Measurements from ENCODE around the gene RNLS. TPM values are rescaled to one million over a fixed set of nuclear protein-coding genes. Genes with fewer than 3 reads are reported as not detected.

The RNLS gene
- total and polyA plus RNA-seq, 4 experiments from 2014 or later: 1.7 to 5.8 (median 2.7) TPM

DNA sequence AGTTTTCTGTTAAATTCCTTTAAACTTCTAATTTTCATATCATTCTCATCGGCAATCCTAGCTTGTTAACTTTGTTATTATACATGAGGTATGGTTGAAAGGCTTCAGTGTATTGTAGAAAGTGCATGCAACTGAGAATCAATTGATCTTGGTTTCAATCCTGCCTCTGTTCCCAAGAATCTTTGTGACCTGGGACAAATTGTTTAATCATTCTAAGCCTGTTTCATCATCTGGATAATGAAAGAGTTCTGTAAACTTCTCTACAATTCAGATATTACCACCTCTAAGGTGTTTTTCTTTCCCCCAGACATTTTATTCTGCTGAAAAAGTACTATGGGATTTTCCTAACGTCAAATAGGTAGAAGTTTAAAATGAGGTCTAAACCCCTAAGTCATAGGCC, 179.0 kb downstream of the RNLS start:
- Histone ChIP-seq H3K27ac (ENCODE audit: low read depth, low read length) (no peak overlapping the region), H3K27me3 (ENCODE audit: insufficient read depth, low read length) (no peaks in the 10 kb centered on the region), H3K36me3 (ENCODE audit: insufficient read depth, low read length) (no peaks in the 10 kb centered on the region), H3K9me3 (ENCODE audit: control insufficient read depth in 1 of 2, low read length in 2 of 2) (no peaks in the 10 kb centered on the region), H3K4me1 (ENCODE audit: insufficient read depth, low read length) (no peaks in the 10 kb centered on the region), H3K4me3 (ENCODE audit: low read length in 2 of 2) (no peak overlapping the region)
- ChIA-PET CTCF (ENCODE audit: partially characterized antibody) (interaction anchor here (0.6 to 0.8 kb wide), 2 partner anchors 15 to 1465 kb away, joined by 3 read pairs; no protein-coding TSS in a partner anchor), POLR2A (ENCODE audit: partially characterized antibody) (interaction anchor here (0.6 kb wide), 1 partner anchor 1502 kb away, joined by 3 read pairs; no protein-coding TSS in a partner anchor)
- no peak overlapping the region for H3K4me3 Mint-ChIP-seq
- no peak overlapping the region for H3K27ac Mint-ChIP-seq
- H3K36me3 Mint-ChIP-seq: peaks cover 0 to 1% of the 10 kb centered on the region in 2 donors
- intact Hi-C loops (cut with micrococcal nuclease): no loop called here
- peaks cover 0 to 5% (median 4%) of the 10 kb centered on the region in 4 donors for H3K4me1 Mint-ChIP-seq
- no peaks in the 10 kb centered on the region for H3K27me3 Mint-ChIP-seq
- no peak for DNase-seq
- peaks cover 0 to 8% (median 5%) of the 10 kb centered on the region in 8 donors for H3K9me3 Mint-ChIP-seq

DNA sequence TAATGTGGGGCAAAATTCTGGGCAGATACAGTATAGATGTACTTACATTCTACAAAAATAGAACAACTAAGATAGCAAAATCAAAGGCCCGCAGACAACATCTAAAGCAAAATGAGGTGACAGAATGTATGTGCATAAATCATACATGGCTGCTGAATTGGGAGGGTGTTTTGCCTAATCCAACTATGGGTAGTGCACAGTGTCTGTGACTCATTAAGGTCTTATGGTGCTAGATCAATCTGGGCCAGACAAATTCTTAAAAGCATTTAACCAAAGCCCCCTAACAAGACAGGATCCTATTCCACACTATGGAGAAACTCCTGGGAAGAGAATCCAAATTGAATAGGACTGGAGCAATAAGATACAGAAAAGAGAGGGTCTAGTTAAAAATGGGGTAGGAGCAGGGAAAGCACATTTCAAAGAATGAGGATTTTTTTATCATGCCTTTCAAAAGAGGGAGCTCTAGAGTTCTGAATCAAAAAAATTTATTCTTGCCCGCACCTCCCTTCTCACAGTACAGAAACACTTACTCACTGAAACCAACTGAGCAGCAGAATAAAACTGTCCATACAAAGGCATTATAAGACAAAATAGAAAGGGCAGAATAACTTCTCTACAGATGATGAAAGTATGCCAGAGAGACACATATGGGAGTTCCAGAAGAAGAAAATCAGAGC, 181.3 kb downstream of the RNLS start:
- Mint-ChIP-seq H3K9me3 (peaks cover 0 to 31% (median 17%) of the 10 kb centered on the region in 8 donors), H3K27me3 (no peaks in the 10 kb centered on the region), H3K27ac (peak overlapping the region in 1 of 7 donors; percentile 25), H3K4me3 (no peak overlapping the region), H3K36me3 (peaks cover 4 to 9% of the 10 kb centered on the region in 2 donors), H3K4me1 (peaks cover 0 to 5% (median 3%) of the 10 kb centered on the region in 4 donors)
- no peak for DNase-seq
- Histone ChIP-seq H3K36me3 (ENCODE audit: insufficient read depth, low read length) (no peaks in the 10 kb centered on the region), H3K4me3 (ENCODE audit: low read length in 2 of 2) (no peak overlapping the region), H3K27ac (ENCODE audit: low read depth, low read length) (no peak overlapping the region), H3K4me1 (ENCODE audit: insufficient read depth, low read length) (no peaks in the 10 kb centered on the region), H3K9me3 (ENCODE audit: control insufficient read depth in 1 of 2, low read length in 2 of 2) (no peaks in the 10 kb centered on the region), H3K27me3 (ENCODE audit: insufficient read depth, low read length) (no peaks in the 10 kb centered on the region)
- ChIA-PET CTCF (ENCODE audit: partially characterized antibody) (interaction anchor here (0.7 kb wide), 1 partner anchor 9 kb away, joined by 3 read pairs; no protein-coding TSS in a partner anchor), POLR2A (ENCODE audit: partially characterized antibody) (no interaction called here)
- intact Hi-C loops (cut with micrococcal nuclease): no loop called here

DNA sequence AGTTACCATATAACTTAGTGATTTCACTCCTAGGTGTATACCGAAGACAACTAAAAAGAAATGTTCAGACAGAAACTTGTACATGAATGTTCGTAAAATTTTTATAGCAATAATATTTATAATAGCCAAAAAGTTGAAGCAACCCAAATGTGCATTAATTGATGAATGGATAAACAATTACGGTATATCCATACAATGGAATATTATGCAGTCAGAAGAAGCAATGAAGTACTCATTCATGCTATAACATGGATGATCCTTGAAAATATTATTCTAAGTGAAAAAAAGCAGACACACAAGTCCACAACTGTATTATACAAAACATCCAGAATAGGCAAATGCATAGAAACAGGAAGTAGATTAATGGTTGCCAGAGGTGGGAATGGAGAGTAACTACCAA, 183.9 kb downstream of the RNLS start:
- DNase-seq: no peak
- no peak overlapping the region for H3K4me3 ChIP-seq (ENCODE audit: low read length in 2 of 2)
- Mint-ChIP-seq H3K9me3 (peaks cover 0 to 52% (median 28%) of the 10 kb centered on the region in 8 donors), H3K4me1 (peaks cover 0 to 5% (median 3%) of the 10 kb centered on the region in 4 donors), H3K27ac (no peak overlapping the region), H3K36me3 (peaks cover 9 to 11% of the 10 kb centered on the region in 2 donors), H3K4me3 (no peak overlapping the region), H3K27me3 (no peaks in the 10 kb centered on the region)
- no peak overlapping the region for H3K27ac ChIP-seq (ENCODE audit: low read depth, low read length)
- ChIA-PET POLR2A (ENCODE audit: partially characterized antibody) (no interaction called here), CTCF (ENCODE audit: partially characterized antibody) (interaction anchor here (1.3 kb wide), 1 partner anchor 10 kb away, joined by 9 read pairs; no protein-coding TSS in a partner anchor)
- H3K9me3 ChIP-seq (ENCODE audit: control insufficient read depth in 1 of 2, low read length in 2 of 2): peaks cover 0 to 4% of the 10 kb centered on the region in 2 donors
- no peaks in the 10 kb centered on the region for H3K36me3 ChIP-seq (ENCODE audit: insufficient read depth, low read length)
- intact Hi-C loops (cut with micrococcal nuclease): no loop called here
- no peaks in the 10 kb centered on the region for H3K27me3 ChIP-seq (ENCODE audit: insufficient read depth, low read length)
- H3K4me1 ChIP-seq (ENCODE audit: insufficient read depth, low read length): no peaks in the 10 kb centered on the region

DNA sequence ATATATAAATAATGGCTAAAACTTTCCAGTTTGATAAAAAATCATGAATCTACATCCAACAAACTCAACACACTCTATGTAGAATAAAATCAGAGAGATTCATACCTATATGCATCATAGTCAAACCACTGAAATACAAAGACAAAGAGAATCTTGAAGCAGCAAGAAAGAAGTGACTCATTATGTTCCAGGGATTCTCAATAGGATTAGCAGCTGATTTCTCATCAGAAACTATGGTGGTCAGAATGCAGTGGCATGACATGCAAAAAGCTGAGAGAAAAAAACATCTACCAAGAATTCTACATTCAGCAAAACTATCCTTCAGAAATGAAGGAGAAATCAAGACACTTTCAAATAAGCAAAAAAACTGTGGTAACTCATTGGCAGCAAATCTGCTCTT, 187.4 kb downstream of the RNLS start:
- Mint-ChIP-seq H3K4me1 (peaks cover 8 to 12% (median 10%) of the 10 kb centered on the region in 4 donors), H3K36me3 (peaks cover 9 to 11% of the 10 kb centered on the region in 2 donors), H3K27me3 (no peaks in the 10 kb centered on the region), H3K4me3 (no peak overlapping the region), H3K9me3 (peaks cover 0 to 55% (median 29%) of the 10 kb centered on the region in 8 donors), H3K27ac (no peak overlapping the region)
- H3K9me3 ChIP-seq (ENCODE audit: control insufficient read depth in 1 of 2, low read length in 2 of 2): peaks cover 0 to 4% of the 10 kb centered on the region in 2 donors
- no peak for DNase-seq
- H3K27me3 ChIP-seq (ENCODE audit: insufficient read depth, low read length): no peaks in the 10 kb centered on the region
- intact Hi-C loops (cut with micrococcal nuclease): no loop called here
- H3K4me1 ChIP-seq (ENCODE audit: insufficient read depth, low read length): peaks cover 14% of the 10 kb centered on the region
- H3K27ac ChIP-seq (ENCODE audit: low read depth, low read length): no peak overlapping the region
- no peaks in the 10 kb centered on the region for H3K36me3 ChIP-seq (ENCODE audit: insufficient read depth, low read length)
- ChIA-PET POLR2A (ENCODE audit: partially characterized antibody) (interaction anchor here (0.7 kb wide), 1 partner anchor 9 kb away, joined by 3 read pairs; no protein-coding TSS in a partner anchor), CTCF (ENCODE audit: partially characterized antibody) (no interaction called here)
- no peak overlapping the region for H3K4me3 ChIP-seq (ENCODE audit: low read length in 2 of 2)

DNA sequence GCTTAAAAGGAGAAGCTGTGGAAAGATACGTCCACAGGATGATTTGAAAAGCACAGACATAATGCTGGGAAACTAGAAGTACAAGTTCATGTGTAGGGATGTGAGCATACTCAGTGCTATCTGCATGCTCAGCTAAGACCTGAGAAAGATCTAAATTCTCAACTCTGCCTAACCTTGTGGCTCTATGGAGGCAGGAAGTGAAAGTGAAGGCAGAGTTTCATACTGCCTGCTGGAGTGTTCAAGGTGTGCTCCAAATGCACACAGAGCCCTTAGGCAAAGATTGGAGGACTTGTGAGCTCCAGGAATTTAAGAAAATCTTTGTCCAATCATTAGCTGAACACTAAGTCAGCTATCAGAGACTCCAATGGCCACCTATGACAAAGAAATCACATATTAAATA, 190.9 kb downstream of the RNLS start:
- ChIA-PET CTCF (ENCODE audit: partially characterized antibody) (interaction anchor here (0.8 to 11.0 kb wide), 11 partner anchors 9 to 587 kb away, joined by 3 to 225 read pairs (median 3); partner anchors contain the start of genes KLLN and PTEN), POLR2A (ENCODE audit: partially characterized antibody) (interaction anchor here (0.9 to 2.2 kb wide), 3 partner anchors 197 to 542 kb away, joined by 3 to 11 read pairs (median 3); no protein-coding TSS in a partner anchor)
- peak overlapping the region in 5 of 7 donors; percentile 64 to 72 (median 70) for H3K27ac Mint-ChIP-seq
- peak overlapping the region in 7 of 8 donors; percentile 8 to 73 (median 12) for H3K4me3 Mint-ChIP-seq
- H3K27me3 ChIP-seq (ENCODE audit: insufficient read depth, low read length): no peaks in the 10 kb centered on the region
- H3K4me1 ChIP-seq (ENCODE audit: insufficient read depth, low read length): peaks cover 42% of the 10 kb centered on the region
- H3K36me3 ChIP-seq (ENCODE audit: insufficient read depth, low read length): no peaks in the 10 kb centered on the region
- no peak overlapping the region for H3K4me3 ChIP-seq (ENCODE audit: low read length in 2 of 2)
- peak in 3 of 5 donors; percentile 13 to 26 (median 21) for DNase-seq
- no peaks in the 10 kb centered on the region for H3K27me3 Mint-ChIP-seq
- H3K36me3 Mint-ChIP-seq: peaks cover 0 to 8% of the 10 kb centered on the region in 2 donors
- H3K9me3 ChIP-seq (ENCODE audit: control insufficient read depth in 1 of 2, low read length in 2 of 2): peaks cover 0 to 4% of the 10 kb centered on the region in 2 donors
- peaks cover 8 to 12% (median 10%) of the 10 kb centered on the region in 4 donors for H3K4me1 Mint-ChIP-seq
- intact Hi-C loops (cut with micrococcal nuclease): no loop called here
- H3K9me3 Mint-ChIP-seq: peaks cover 0 to 28% (median 16%) of the 10 kb centered on the region in 8 donors
- H3K27ac ChIP-seq (ENCODE audit: low read depth, low read length): no peak overlapping the region

DNA sequence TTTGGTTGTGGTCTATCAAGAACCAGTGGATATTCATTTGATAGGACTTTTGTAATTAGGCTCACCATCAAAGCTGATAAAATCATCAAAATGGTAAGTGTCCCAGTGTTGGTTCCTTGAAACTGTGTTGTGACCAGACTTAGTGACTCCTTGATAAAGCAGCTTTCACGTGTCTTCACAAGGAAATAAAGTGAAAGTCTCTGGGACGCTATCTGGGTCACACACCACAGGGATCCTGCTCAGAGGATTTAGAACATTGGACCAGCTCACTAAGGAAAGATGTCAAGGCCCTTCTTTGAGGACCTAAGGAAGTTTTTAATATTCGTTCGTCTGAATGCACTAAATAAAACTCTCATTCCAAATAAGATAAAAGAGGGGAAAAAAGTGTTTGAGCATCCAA, 193.1 kb downstream of the RNLS start:
- Mint-ChIP-seq H3K4me3 (no peak overlapping the region), H3K36me3 (no peaks in the 10 kb centered on the region), H3K27me3 (no peaks in the 10 kb centered on the region), H3K27ac (no peak overlapping the region), H3K9me3 (peaks cover 0 to 8% (median 2%) of the 10 kb centered on the region in 8 donors), H3K4me1 (peaks cover 10 to 20% (median 16%) of the 10 kb centered on the region in 4 donors)
- intact Hi-C loops (cut with micrococcal nuclease): no loop called here
- no peaks in the 10 kb centered on the region for H3K9me3 ChIP-seq (ENCODE audit: control insufficient read depth in 1 of 2, low read length in 2 of 2)
- H3K4me3 ChIP-seq (ENCODE audit: low read length in 2 of 2): no peak overlapping the region
- H3K36me3 ChIP-seq (ENCODE audit: insufficient read depth, low read length): no peaks in the 10 kb centered on the region
- ChIA-PET POLR2A (ENCODE audit: partially characterized antibody) (interaction anchor here (0.7 to 10.0 kb wide), 7 partner anchors 272 to 572 kb away, joined by 3 to 158 read pairs (median 4); partner anchors contain the start of genes ATAD1, KLLN and PTEN), CTCF (ENCODE audit: partially characterized antibody) (interaction anchor here (0.6 to 11.0 kb wide), 30 partner anchors 10 to 572 kb away, joined by 3 to 225 read pairs (median 4); partner anchors contain the start of genes ATAD1, KLLN and PTEN)
- H3K27ac ChIP-seq (ENCODE audit: low read depth, low read length): no peak overlapping the region
- H3K27me3 ChIP-seq (ENCODE audit: insufficient read depth, low read length): no peaks in the 10 kb centered on the region
- peaks cover 64% of the 10 kb centered on the region for H3K4me1 ChIP-seq (ENCODE audit: insufficient read depth, low read length)
- DNase-seq: no peak

DNA sequence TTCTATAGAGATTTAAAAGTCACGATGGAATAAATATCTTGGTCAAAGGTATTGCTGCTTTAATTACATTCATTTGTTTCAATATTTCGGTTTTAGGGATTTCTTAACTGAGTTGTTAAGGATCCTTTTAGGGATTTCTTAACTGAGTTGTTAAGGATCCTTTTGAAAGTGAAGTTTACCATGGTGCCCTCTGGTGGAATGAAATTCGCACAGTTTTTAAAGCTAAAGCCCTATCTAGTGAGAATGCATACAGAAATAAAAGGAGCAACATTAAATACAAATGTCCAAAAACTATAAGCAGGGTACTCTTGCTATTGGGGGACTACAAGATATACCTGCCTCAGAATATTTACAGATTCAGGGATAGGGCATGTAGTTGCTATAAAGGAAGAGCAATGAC, 193.7 kb downstream of the RNLS start:
- Histone ChIP-seq H3K27ac (ENCODE audit: low read depth, low read length) (no peak overlapping the region), H3K36me3 (ENCODE audit: insufficient read depth, low read length) (no peaks in the 10 kb centered on the region), H3K9me3 (ENCODE audit: control insufficient read depth in 1 of 2, low read length in 2 of 2) (no peaks in the 10 kb centered on the region), H3K4me1 (ENCODE audit: insufficient read depth, low read length) (peaks cover 70% of the 10 kb centered on the region), H3K4me3 (ENCODE audit: low read length in 2 of 2) (no peak overlapping the region), H3K27me3 (ENCODE audit: insufficient read depth, low read length) (no peaks in the 10 kb centered on the region)
- Mint-ChIP-seq H3K27me3 (no peaks in the 10 kb centered on the region), H3K9me3 (peaks cover 0 to 8% (median 1%) of the 10 kb centered on the region in 8 donors), H3K4me1 (peaks cover 10 to 24% (median 20%) of the 10 kb centered on the region in 4 donors), H3K27ac (peak overlapping the region in 3 of 7 donors; percentile 44 to 80 (median 48)), H3K4me3 (peak overlapping the region in 3 of 8 donors; percentile 12 to 71 (median 58)), H3K36me3 (no peaks in the 10 kb centered on the region)
- DNase-seq: peak in 4 of 5 donors; percentile 37 to 49 (median 40)
- POLR2A ChIA-PET (ENCODE audit: partially characterized antibody): interaction anchor here (0.7 to 10.0 kb wide), 8 partner anchors 196 to 571 kb away, joined by 3 to 158 read pairs (median 4); partner anchors contain the start of genes ATAD1, KLLN and PTEN
- intact Hi-C loops (cut with micrococcal nuclease): loop anchor here (1.0 to 5.0 kb wide), 8 partner anchors 164 to 538 kb away; no protein-coding TSS in a partner anchor
- CTCF ChIA-PET (ENCODE audit: partially characterized antibody): interaction anchor here (0.6 to 11.0 kb wide), 39 partner anchors 10 to 574 kb away, joined by 3 to 225 read pairs (median 4); partner anchors contain the start of genes ATAD1, KLLN, PTEN and RNLS

All from CD4-positive, alpha-beta memory T cell (primary cell).